ENCODE measurements around the gene ROR1. TPM values are rescaled to one million over a fixed set of nuclear protein-coding genes. Genes with fewer than 3 reads are reported as not detected.

ROR1 gene
- total RNA-seq, 2 experiments from 2014 or later: 0.47 to 1.4 TPM

- DNase-seq (ENCODE audit: low spot score): no peak
- Histone ChIP-seq H2AFZ (ENCODE audit: low read length) (no peak overlapping the region), H3K36me3 (ENCODE audit: insufficient read depth, low read length) (no peaks in the 10 kb centered on the region), H3K9me2 (ENCODE audit: insufficient read depth, low read length) (no peaks in the 10 kb centered on the region), H3K79me2 (ENCODE audit: insufficient read depth, low read depth, low read length) (no peaks in the 10 kb centered on the region), H3K4me1 (ENCODE audit: insufficient read depth, low read length, poor library complexity, severe bottlenecking) (no peaks in the 10 kb centered on the region), H3K4me2 (ENCODE audit: low read length) (no peak overlapping the region), H3K27ac (ENCODE audit: low read depth, low read length, poor library complexity, severe bottlenecking) (no peak overlapping the region), H3K4me3 (ENCODE audit: low read depth, low read length, poor library complexity, severe bottlenecking) (no peak overlapping the region), H4K20me1 (ENCODE audit: insufficient read depth, low read length) (no peaks in the 10 kb centered on the region), H3K9me3 (ENCODE audit: low read length) (no peaks in the 10 kb centered on the region)
- POLR2A ChIA-PET: no interaction called here
- CTCF ChIA-PET (ENCODE audit: unreplicated experiment): no interaction called here
- intact Hi-C loops (cut with micrococcal nuclease; ENCODE audit: unreplicated experiment): no loop called here
- no TSS peak for BruUV-seq (replicated peaks)
- no peak for TF ChIP-seq CTCF (conservative IDR thresholded peaks at IDR 0.05; ENCODE audit: low read length)
- no peak for TF ChIP-seq EZH2phosphoT487 (IDR thresholded peaks at IDR 0.05; ENCODE audit: borderline replicate concordance, low read depth, low read length)
Measured at GRCh38 chr1:64059556-64059955, 285.7 kb downstream of the ROR1 start.

GRCh38 chr1:64060611-64061302 lies 286.9 kb downstream of the ROR1 start:
- Histone ChIP-seq H2AFZ (ENCODE audit: low read length) (no peak overlapping the region), H3K4me2 (ENCODE audit: low read length) (no peak overlapping the region), H3K9me3 (ENCODE audit: low read length) (no peaks in the 10 kb centered on the region), H3K79me2 (ENCODE audit: insufficient read depth, low read depth, low read length) (no peaks in the 10 kb centered on the region), H3K27ac (ENCODE audit: low read depth, low read length, poor library complexity, severe bottlenecking) (no peak overlapping the region), H4K20me1 (ENCODE audit: insufficient read depth, low read length) (no peaks in the 10 kb centered on the region), H3K9me2 (ENCODE audit: insufficient read depth, low read length) (no peaks in the 10 kb centered on the region), H3K4me1 (ENCODE audit: insufficient read depth, low read length, poor library complexity, severe bottlenecking) (no peaks in the 10 kb centered on the region), H3K36me3 (ENCODE audit: insufficient read depth, low read length) (no peaks in the 10 kb centered on the region), H3K4me3 (ENCODE audit: low read depth, low read length, poor library complexity, severe bottlenecking) (no peak overlapping the region)
- no peak for DNase-seq (ENCODE audit: low spot score)
- ChIA-PET CTCF (ENCODE audit: unreplicated experiment) (no interaction called here), POLR2A (no interaction called here)
- intact Hi-C loops (cut with micrococcal nuclease; ENCODE audit: unreplicated experiment): no loop called here
- BruUV-seq (replicated peaks): no TSS peak
- TF ChIP-seq CTCF (conservative IDR thresholded peaks at IDR 0.05; ENCODE audit: low read length) (no peak), EZH2phosphoT487 (IDR thresholded peaks at IDR 0.05; ENCODE audit: borderline replicate concordance, low read depth, low read length) (no peak)

- BruUV-seq (replicated peaks): no TSS peak
- no peak overlapping the region for H2AFZ ChIP-seq (ENCODE audit: low read length)
- CTCF ChIA-PET (ENCODE audit: unreplicated experiment): no interaction called here
- H3K4me1 ChIP-seq (ENCODE audit: insufficient read depth, low read length, poor library complexity, severe bottlenecking): no peaks in the 10 kb centered on the region
- intact Hi-C loops (cut with micrococcal nuclease; ENCODE audit: unreplicated experiment): no loop called here
- no peak overlapping the region for H3K4me2 ChIP-seq (ENCODE audit: low read length)
- no peak for TF ChIP-seq EZH2phosphoT487 (IDR thresholded peaks at IDR 0.05; ENCODE audit: borderline replicate concordance, low read depth, low read length)
- no peaks in the 10 kb centered on the region for H3K9me3 ChIP-seq (ENCODE audit: low read length)
- no peak overlapping the region for H3K27ac ChIP-seq (ENCODE audit: low read depth, low read length, poor library complexity, severe bottlenecking)
- H3K4me3 ChIP-seq (ENCODE audit: low read depth, low read length, poor library complexity, severe bottlenecking): no peak overlapping the region
- no peaks in the 10 kb centered on the region for H4K20me1 ChIP-seq (ENCODE audit: insufficient read depth, low read length)
- no peaks in the 10 kb centered on the region for H3K9me2 ChIP-seq (ENCODE audit: insufficient read depth, low read length)
- no peaks in the 10 kb centered on the region for H3K36me3 ChIP-seq (ENCODE audit: insufficient read depth, low read length)
- no peaks in the 10 kb centered on the region for H3K79me2 ChIP-seq (ENCODE audit: insufficient read depth, low read depth, low read length)
- POLR2A ChIA-PET: no interaction called here
- DNase-seq (ENCODE audit: low spot score): no peak
Measured at GRCh38 chr1:64061430-64062104, 287.8 kb downstream of the ROR1 start.

Measured in OCI-LY7 (cell line).